ENCODE measurements around the gene TKFC.

TKFC gene

DNA sequence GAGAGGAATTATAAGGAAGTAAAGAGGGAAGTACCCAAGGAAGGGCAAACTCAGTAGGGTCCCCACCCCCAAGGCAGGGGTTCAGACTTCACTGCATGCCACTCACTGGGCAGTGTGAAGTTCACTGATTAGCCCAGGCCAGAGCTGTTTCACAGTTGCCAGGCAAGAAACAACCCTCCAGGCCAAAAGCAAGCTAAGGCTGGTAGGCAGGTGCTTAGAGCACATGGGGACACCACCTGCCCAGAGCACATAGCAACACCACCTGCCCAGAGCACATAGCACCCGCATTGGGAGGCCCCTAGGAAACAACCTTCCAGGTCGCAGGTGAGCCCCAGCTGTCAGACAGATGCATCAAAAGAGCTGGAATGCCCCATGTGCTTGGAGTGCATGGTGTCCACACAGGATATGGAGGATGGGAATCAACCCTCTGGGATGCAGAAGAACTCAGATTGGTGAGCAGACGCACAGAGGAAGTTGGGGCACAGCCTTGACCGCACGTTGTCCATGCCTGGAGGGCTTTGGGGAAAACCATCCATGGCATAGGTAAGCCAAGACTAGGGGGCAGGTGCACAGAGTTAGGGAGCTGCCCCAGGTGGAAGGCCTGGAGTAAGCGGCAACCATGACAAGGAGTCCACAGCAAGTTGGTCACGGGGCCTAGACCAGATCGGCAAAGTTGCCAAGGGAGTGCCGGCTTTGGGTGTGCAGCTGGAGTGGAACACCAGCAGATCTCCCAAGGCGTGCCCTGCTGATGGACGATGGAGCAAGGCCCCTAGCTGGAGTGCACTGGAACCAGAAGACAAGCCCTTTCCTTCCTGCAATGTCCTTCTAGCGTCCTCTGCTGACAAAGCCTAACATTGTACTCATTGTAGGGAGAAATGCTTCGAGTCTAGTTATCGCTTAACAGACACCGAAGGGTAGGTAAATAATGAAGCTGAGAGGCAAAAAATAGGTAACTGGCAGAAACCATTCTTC lies 51.5 kb downstream of the TKFC start:
- TF ChIP-seq CTCF (conservative IDR thresholded peaks at IDR 0.05) (no peak), ZFX (IDR thresholded peaks at IDR 0.05) (no peak)
- H3K27ac ChIP-seq, result no peak overlapping the region

DNA sequence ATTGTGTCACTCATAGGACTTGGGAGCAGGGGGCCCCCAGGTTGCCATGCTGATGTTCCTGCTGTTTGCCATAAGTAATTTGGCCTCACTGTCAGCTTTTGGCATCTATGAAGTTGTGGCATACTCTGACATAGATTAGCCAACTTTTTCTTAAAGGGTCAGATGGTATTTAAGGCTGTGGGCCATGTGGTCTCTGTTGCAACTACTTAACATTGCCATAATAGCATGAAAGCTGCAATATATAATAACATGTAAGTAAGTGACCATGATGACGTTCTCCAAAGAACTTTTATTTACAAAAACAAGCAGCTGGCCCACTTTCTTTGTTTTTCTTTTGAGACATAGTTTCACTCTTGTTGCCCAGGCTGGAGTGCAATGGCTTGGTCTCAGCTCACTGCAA lies 57.1 kb downstream of the TKFC start:
- no peak overlapping the region for H3K27ac ChIP-seq
- TF ChIP-seq ZFX (IDR thresholded peaks at IDR 0.05) (no peak), CTCF (conservative IDR thresholded peaks at IDR 0.05) (no peak)

DNA sequence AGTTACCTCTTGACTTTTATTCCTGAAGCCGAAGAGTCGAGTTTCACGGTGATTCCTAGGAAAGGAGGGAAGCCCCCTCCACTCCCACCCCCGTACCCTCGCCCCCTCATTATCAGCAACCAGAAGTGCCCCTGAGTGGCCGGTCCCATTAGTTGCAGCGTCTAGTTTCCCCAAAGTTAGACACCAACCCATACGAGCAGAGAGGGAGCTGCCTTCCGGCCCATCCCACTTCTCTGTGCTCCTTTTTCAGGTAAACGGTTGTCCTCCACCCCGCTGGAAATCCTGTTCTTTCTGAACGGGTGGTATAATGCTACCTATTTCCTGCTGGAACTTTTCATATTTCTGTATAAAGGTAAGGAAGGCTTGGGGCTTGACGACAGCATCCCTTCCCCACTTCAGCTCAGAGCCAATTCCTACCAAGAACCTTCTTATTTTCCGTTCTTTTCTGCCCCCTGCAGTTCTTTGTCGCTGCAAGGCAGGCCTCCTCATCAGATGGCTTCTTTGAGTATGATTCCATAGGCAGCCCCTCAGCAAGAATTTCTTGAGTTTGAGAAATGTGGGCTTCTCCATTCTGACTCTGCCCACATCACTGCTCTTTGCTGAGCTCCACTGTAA lies 60.1 kb downstream of the TKFC start:
- peak overlapping the region; percentile 74 for H3K27ac ChIP-seq
- TF ChIP-seq CTCF (conservative IDR thresholded peaks at IDR 0.05) (peak; percentile 34), ZFX (IDR thresholded peaks at IDR 0.05) (no peak)
